Urinary bladder (tissue), 4 donors: ENCODE results near the gene ADAMTS14. TPM values are rescaled to one million over a fixed set of nuclear protein-coding genes. Genes with fewer than 3 reads are reported as not detected.
"Not testable (repeated sequence)": the region's sequence is repeated elsewhere in the genome, so short reads cannot be mapped to it uniquely, and the experiment has no call there.

Experiments used
- DNase-seq: peaks from one replicate; pipeline ENCODE4 v3.0.0-alpha.2; 2015; ENCODE audit errors: extremely low spot score
- H3K27ac ChIP-seq: one replicate; pipeline ENCODE4 v1.5.1; 2013; ENCODE audit warnings: low read depth, mild to moderate bottlenecking, moderate library complexity
- H3K36me3 ChIP-seq: one replicate; pipeline ENCODE4 v1.6.1; 2013; ENCODE audit warnings: mild to moderate bottlenecking, moderate library complexity; ENCODE audit not compliant: insufficient read depth
- H3K4me1 ChIP-seq: one replicate; pipeline ENCODE4 v1.6.1; 2013; ENCODE audit warnings: mild to moderate bottlenecking, moderate library complexity; ENCODE audit not compliant: insufficient read depth
- H3K4me3 ChIP-seq: one replicate; pipeline ENCODE4 v1.5.1; 2013; ENCODE audit warnings: low read depth, low read length
- WGBS: extraction: QIAGEN DNeasy Blood & Tissue Kit; methylation state at CpG from one replicate; pipeline ENCODE4 v1.1.7; 2013; 5-methylcytosine and 5-hydroxymethylcytosine counted together
- polyA plus RNA-seq: library from polyadenylated mRNA; stranded (reverse); fragments of 200-250 nt; gene quantifications from one replicate; pipeline ENCODE4 v1.2.3, GENCODE V29; 2013
- total RNA-seq: library from RNA; depleted of rRNA; stranded (reverse); fragments of >200 nt; gene quantifications from one replicate; pipeline ENCODE4 v1.2.3, GENCODE V29; 2014
- donor health status: healthy with polysubstance abuse.
- donor health status: healthy.

ADAMTS14 gene
- 13.7 TPM for total RNA-seq
- 0.46 TPM for polyA plus RNA-seq

- Histone ChIP-seq H3K4me1 (no peaks in the 10 kb centered on the region), H3K36me3 (no peaks in the 10 kb centered on the region), H3K27ac (peak within 1 kb of the TSS; percentile 14), H3K4me3 (peak within 1 kb of the TSS; percentile 45)
- DNase-seq = no peak
- 2% methylated on average over 100 of the region's 100 CpGs for WGBS
These were observed at the start of gene ADAMTS14 for GRCh38 chr10:70672165-70673042. TSS of gene ADAMTS14 (plus strand) at chr10:70672506. CDS start at chr10:70672803, 297 bp downstream.

- 89% methylated on average over 3 of the region's 3 CpGs for WGBS
- H3K4me3 ChIP-seq = no peak overlapping the region
- H3K4me1 ChIP-seq = no peaks in the 10 kb centered on the region
- H3K27ac ChIP-seq = no peak overlapping the region
- no peak for DNase-seq
- H3K36me3 ChIP-seq = no peaks in the 10 kb centered on the region
These were observed 49.8 kb upstream of the ADAMTS14 start for GRCh38 chr10:70622541-70622940.

- Histone ChIP-seq H3K36me3 (no peaks in the 10 kb centered on the region), H3K27ac (no peak overlapping the region), H3K4me1 (no peaks in the 10 kb centered on the region), H3K4me3 (no peak overlapping the region)
- 96% methylated on average over 3 of the region's 3 CpGs for WGBS
- DNase-seq = no peak
These were observed 49.1 kb upstream of the ADAMTS14 start for GRCh38 chr10:70622981-70623844.

GRCh38 chr10:70626056-70626455, 46.2 kb upstream of the ADAMTS14 start:
- Histone ChIP-seq H3K4me3 (no peak overlapping the region), H3K36me3 (no peaks in the 10 kb centered on the region), H3K4me1 (no peaks in the 10 kb centered on the region), H3K27ac (no peak overlapping the region)
- no peak for DNase-seq

- DNase-seq = no peak
- H3K4me3 ChIP-seq = no peak overlapping the region
- H3K36me3 ChIP-seq = no peaks in the 10 kb centered on the region
- WGBS = 58% methylated on average over 1 of the region's 1 CpG
- H3K4me1 ChIP-seq = no peaks in the 10 kb centered on the region
- H3K27ac ChIP-seq = no peak overlapping the region
These were observed 43.0 kb upstream of the ADAMTS14 start for GRCh38 chr10:70629338-70629737.

- not testable (repeated sequence) for DNase-seq, H3K27ac ChIP-seq, H3K4me1 ChIP-seq, H3K36me3 ChIP-seq, H3K4me3 ChIP-seq
- WGBS = 73% methylated on average over 2 of the region's 6 CpGs
These were observed 40.6 kb upstream of the ADAMTS14 start for GRCh38 chr10:70631735-70632134.

GRCh38 chr10:70634011-70634410, 38.3 kb upstream of the ADAMTS14 start:
- Histone ChIP-seq H3K4me3 (no peak overlapping the region), H3K27ac (no peak overlapping the region), H3K36me3 (no peaks in the 10 kb centered on the region), H3K4me1 (no peaks in the 10 kb centered on the region)
- WGBS = 58% methylated on average over 4 of the region's 4 CpGs
- no peak for DNase-seq

- not testable (repeated sequence) for H3K36me3 ChIP-seq
- WGBS = 90% methylated on average over 5 of the region's 5 CpGs
These were observed 37.8 kb upstream of the ADAMTS14 start for GRCh38 chr10:70634515-70634914.

GRCh38 chr10:70639640-70640383, 32.5 kb upstream of the ADAMTS14 start:
- not testable (repeated sequence) for H3K4me3 ChIP-seq, H3K27ac ChIP-seq, DNase-seq, H3K36me3 ChIP-seq, H3K4me1 ChIP-seq
- WGBS = 80% methylated on average over 7 of the region's 7 CpGs

More at GRCh38 chr10:70634515-70634914, 37.8 kb upstream of the ADAMTS14 start:
- not testable (repeated sequence) for H3K27ac ChIP-seq, H3K4me3 ChIP-seq, DNase-seq, H3K4me1 ChIP-seq

- not testable (repeated sequence) for H3K4me3 ChIP-seq, H3K27ac ChIP-seq, H3K36me3 ChIP-seq, DNase-seq, H3K4me1 ChIP-seq
- 98% methylated on average over 3 of the region's 3 CpGs for WGBS
These were observed 29.0 kb upstream of the ADAMTS14 start for GRCh38 chr10:70643272-70643671.

- H3K4me1 ChIP-seq, H3K36me3 ChIP-seq, H3K27ac ChIP-seq, DNase-seq, H3K4me3 ChIP-seq: not testable (repeated sequence)
- 37% methylated on average over 8 of the region's 8 CpGs for WGBS
These were observed 27.3 kb upstream of the ADAMTS14 start for GRCh38 chr10:70644959-70645358.

GRCh38 chr10:70647086-70647485, 25.2 kb upstream of the ADAMTS14 start:
- H3K4me3 ChIP-seq = no peak overlapping the region
- DNase-seq = no peak
- no peak overlapping the region for H3K27ac ChIP-seq
- no peaks in the 10 kb centered on the region for H3K36me3 ChIP-seq
- H3K4me1 ChIP-seq = no peaks in the 10 kb centered on the region
- 63% methylated on average over 3 of the region's 3 CpGs for WGBS

GRCh38 chr10:70648427-70648826, 23.9 kb upstream of the ADAMTS14 start:
- 93% methylated on average over 3 of the region's 3 CpGs for WGBS
- H3K4me3 ChIP-seq = no peak overlapping the region
- no peaks in the 10 kb centered on the region for H3K36me3 ChIP-seq
- DNase-seq = no peak
- no peaks in the 10 kb centered on the region for H3K4me1 ChIP-seq
- no peak overlapping the region for H3K27ac ChIP-seq
